ENCODE measurements around the gene ADARB1. TPM values are rescaled to one million over a fixed set of nuclear protein-coding genes. Genes with fewer than 3 reads are reported as not detected.
"Not testable (repeated sequence)": the region's sequence is repeated elsewhere in the genome, so short reads cannot be mapped to it uniquely, and the experiment has no call there.

ADARB1 gene
- 15.9 and 23.9 TPM in 2 replicates for total RNA-seq

- DNase-seq (ENCODE audit: low read depth in 2 of 2): peak in 1 of 2 donors; percentile 72
These were observed at the start of gene ADARB1 for GRCh38 chr21:45074048-45074817. ADARB1 (plus strand) TSS chr21:45074580; CDS start chr21:45171657, 97,077 bp downstream.

DNA sequence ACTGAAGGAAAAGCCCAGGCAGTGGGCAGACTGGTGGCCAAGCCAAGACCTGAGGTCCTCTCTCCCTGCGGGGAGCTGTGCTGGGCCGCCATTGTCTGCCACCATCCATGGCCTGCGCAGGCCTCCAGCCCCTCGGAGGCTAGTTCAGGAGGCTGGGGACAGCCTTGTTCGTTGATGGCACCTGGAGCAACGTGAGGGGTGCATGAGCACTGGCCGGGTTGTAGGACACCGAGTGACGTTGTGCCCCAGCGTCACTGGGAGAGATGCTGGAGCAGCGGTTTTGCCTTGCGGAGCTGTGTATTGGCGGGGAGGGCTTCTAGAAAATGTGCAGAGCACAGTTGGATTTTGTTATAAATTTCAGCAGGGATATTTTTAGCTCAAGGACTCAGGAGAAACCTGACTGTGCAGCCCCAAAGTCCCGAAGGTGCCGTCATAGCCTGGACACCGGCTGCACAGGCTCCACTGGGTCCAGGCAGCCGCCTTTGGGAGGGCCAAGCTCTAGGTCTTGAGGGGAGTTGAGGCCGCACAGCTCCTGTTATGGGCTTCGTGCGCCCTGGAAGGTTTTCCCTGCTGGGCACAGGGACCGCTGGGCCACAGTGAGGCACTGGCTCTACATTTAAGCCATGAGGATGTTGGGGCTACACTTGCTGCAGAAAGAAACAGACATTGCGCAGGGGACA lies 48.2 kb upstream of the ADARB1 start:
- no peak for DNase-seq (ENCODE audit: low read depth in 2 of 2)

GRCh38 chr21:45026826-45027225 lies 47.6 kb upstream of the ADARB1 start:
- no peak for DNase-seq (ENCODE audit: low read depth in 2 of 2)

GRCh38 chr21:45027241-45028196 lies 46.9 kb upstream of the ADARB1 start:
- DNase-seq (ENCODE audit: low read depth in 2 of 2): no peak

GRCh38 chr21:45028645-45029044 lies 45.7 kb upstream of the ADARB1 start:
- not testable (repeated sequence) for DNase-seq (ENCODE audit: low read depth in 2 of 2)

- DNase-seq (ENCODE audit: low read depth in 2 of 2): no peak
These were observed 45.0 kb upstream of the ADARB1 start for GRCh38 chr21:45029298-45029947.

GRCh38 chr21:45029948-45030681 lies 44.3 kb upstream of the ADARB1 start:
- DNase-seq (ENCODE audit: low read depth in 2 of 2): no peak

DNA sequence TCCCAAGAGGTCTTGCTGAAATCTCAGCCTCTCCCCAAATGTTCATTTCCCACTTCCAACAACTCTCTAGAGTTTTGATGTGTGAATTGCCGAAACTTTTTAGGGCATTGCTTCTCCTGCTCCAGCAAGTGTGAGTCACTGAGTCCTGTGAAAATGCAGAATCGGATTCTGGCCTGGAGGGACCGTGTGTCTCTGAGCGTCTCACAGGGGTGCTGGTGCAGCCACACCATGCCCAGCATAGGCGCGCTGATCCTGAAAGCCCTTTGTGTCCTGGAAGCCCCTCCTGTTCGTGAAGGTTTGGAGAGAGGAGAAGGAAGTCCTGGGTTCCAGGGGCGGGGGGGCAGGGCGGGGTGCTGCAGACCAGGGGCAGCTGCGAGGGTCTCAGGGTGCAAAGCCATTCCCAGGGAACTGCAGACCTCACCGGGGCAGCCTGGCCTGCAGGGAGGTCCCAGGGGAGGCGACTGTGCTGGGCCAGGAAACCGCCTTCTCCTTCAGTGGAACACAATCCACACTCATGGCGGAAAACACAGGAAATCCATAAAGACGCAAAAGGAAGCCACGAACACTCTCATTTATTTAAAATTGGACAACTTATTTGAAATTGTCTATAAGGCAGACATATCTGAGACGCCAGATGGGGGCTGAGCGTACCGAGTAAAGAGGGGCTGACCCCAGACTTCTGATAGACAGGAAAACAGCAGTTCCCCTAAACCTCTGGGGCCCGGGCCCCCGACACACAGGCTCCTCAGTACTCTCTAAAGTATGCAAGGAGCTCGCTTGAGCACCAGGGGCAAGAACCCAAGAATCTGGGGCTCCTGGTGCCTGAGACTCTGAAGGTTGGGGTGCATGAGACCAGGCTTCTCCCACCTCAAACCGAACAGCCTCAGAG lies 43.5 kb upstream of the ADARB1 start:
- DNase-seq (ENCODE audit: low read depth in 2 of 2): peak in 1 of 2 donors; percentile 34

GRCh38 chr21:45031571-45032191 lies 42.7 kb upstream of the ADARB1 start:
- DNase-seq (ENCODE audit: low read depth in 2 of 2): no peak

DNA sequence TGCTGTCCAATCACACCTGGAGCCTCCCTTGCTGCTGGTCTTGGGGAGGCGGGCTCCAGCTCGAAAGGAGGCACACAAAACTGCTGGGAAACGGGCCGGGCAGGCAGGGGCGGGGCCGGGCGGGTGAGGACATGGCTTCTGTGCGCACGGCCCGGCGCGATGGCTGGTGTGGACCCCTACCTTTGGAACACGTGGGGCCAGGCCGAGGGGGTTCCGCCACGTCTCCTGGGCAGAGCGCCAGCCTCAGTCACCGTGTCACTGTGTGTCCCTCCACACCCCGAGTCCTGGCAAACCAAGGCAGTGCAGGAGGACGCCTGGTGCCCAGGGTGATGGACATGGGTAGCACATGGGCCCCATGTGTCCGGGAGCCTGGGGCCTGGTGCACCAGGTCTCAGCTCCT lies 42.0 kb upstream of the ADARB1 start:
- DNase-seq (ENCODE audit: low read depth in 2 of 2): no peak

GRCh38 chr21:45032977-45033710 lies 41.2 kb upstream of the ADARB1 start:
- DNase-seq (ENCODE audit: low read depth in 2 of 2): no peak

DNA sequence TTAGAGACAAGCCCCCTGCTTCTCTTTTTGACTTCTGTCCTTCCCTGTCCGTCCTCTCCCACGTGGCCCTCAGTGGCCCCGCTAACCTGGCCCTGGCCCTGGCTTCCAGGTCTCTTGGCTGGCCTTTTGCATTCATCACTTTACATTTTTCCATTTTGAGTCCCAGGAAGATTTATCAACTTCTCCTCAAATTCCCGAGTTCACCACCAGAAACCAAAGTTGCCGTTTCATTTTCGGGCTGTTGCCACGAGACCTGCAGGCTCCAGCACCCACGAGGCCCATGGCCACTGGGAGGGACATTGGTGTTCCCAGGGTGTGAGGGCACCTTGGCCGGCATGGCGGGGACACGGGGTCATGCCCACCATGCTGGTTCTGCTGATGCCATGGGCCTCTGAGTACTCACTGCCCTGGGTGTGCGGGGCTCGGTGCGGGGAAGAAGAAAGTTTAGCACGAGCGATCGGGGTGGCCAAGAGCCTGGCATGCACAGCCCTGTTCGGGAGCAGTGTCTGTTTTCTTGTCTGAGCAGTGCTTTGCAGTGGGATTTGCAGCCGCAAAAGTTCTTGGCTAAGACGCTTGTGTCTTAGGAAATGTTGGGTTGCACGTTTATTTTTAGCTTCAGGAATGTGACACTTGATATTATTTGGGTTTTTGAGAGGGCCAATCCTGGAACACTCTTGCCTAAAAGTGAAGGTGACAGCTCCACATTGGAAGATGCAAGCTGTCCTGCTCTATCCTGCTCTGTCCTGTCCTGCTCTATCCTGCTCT lies 40.4 kb upstream of the ADARB1 start:
- no peak for DNase-seq (ENCODE audit: low read depth in 2 of 2)

- DNase-seq (ENCODE audit: low read depth in 2 of 2): no peak
These were observed 39.6 kb upstream of the ADARB1 start for GRCh38 chr21:45034556-45035476.

GRCh38 chr21:45035477-45035848 lies 38.9 kb upstream of the ADARB1 start:
- DNase-seq (ENCODE audit: low read depth in 2 of 2): no peak

GRCh38 chr21:45036630-45037029 lies 37.8 kb upstream of the ADARB1 start:
- DNase-seq (ENCODE audit: low read depth in 2 of 2): no peak

- DNase-seq (ENCODE audit: low read depth in 2 of 2): no peak
These were observed 36.4 kb upstream of the ADARB1 start for GRCh38 chr21:45037986-45038385.

Measured in dermis microvascular lymphatic vessel endothelial cell (primary cell).